MG63 (cell line): ENCODE data around the gene RAB26. TPM values are rescaled to one million over a fixed set of nuclear protein-coding genes. Genes with fewer than 3 reads are reported as not detected.

ENCODE experiments used
- DNase-seq: peaks from one replicate; pipeline ENCODE4 v3.0.0-alpha.2; 2020
- H3K27me3 ChIP-seq: fragments of 250-450 bp; sonication (Bioruptor Pico); 2 replicates; pipeline ENCODE4 v1.5.1; 2020; ENCODE audit warnings: mild to moderate bottlenecking, moderate library complexity
- H3K36me3 ChIP-seq: fragments of 250-450 bp; sonication (Bioruptor Pico); 2 replicates; pipeline ENCODE4 v1.5.1; 2020; ENCODE audit warnings: mild to moderate bottlenecking, moderate library complexity
- H3K4me3 ChIP-seq: fragments of 250-450 bp; sonication (Bioruptor Pico); 2 replicates; pipeline ENCODE4 v1.5.1; 2020; ENCODE audit warnings: mild to moderate bottlenecking, moderate library complexity
- H3K9me3 ChIP-seq: fragments of 250-450 bp; sonication (Bioruptor Pico); 2 replicates; pipeline ENCODE4 v1.5.1; 2020; ENCODE audit warnings: mild to moderate bottlenecking, moderate library complexity
- total RNA-seq: library from RNA; depleted of rRNA; stranded (reverse); fragments of >200 nt; shearing (Covaris generic); gene quantifications from 2 replicates; pipeline ENCODE4 v1.2.3, GENCODE V29; 2014; ENCODE audit warnings: low replicate concordance

Gene RAB26
- total RNA-seq, 1 experiment from 2014 or later = not detected

GRCh38 chr16:2179107-2179501 is 30.7 kb downstream of the RAB26 start:
- no peak for DNase-seq
- Histone ChIP-seq H3K4me3 (no peak overlapping the region), H3K36me3 (peaks cover 40% of the 10 kb centered on the region), H3K27me3 (no peaks in the 10 kb centered on the region), H3K9me3 (no peaks in the 10 kb centered on the region)

- DNase-seq = no peak
- Histone ChIP-seq H3K36me3 (peaks cover 35% of the 10 kb centered on the region), H3K4me3 (no peak overlapping the region), H3K9me3 (no peaks in the 10 kb centered on the region), H3K27me3 (no peaks in the 10 kb centered on the region)
Observed at GRCh38 chr16:2179576-2179975, 31.2 kb downstream of the RAB26 start.

GRCh38 chr16:2180461-2180860 is 32.0 kb downstream of the RAB26 start:
- Histone ChIP-seq H3K27me3 (no peaks in the 10 kb centered on the region), H3K4me3 (no peak overlapping the region), H3K9me3 (no peaks in the 10 kb centered on the region), H3K36me3 (peaks cover 26% of the 10 kb centered on the region)
- no peak for DNase-seq

GRCh38 chr16:2180962-2181923 is 32.8 kb downstream of the RAB26 start:
- peaks cover 19% of the 10 kb centered on the region for H3K36me3 ChIP-seq
- DNase-seq = no peak
- no peak overlapping the region for H3K4me3 ChIP-seq
- H3K27me3 ChIP-seq = no peaks in the 10 kb centered on the region
- H3K9me3 ChIP-seq = no peaks in the 10 kb centered on the region

- H3K4me3 ChIP-seq = no peak overlapping the region
- no peak for DNase-seq
- no peaks in the 10 kb centered on the region for H3K27me3 ChIP-seq
- H3K9me3 ChIP-seq = no peaks in the 10 kb centered on the region
- peaks cover 16% of the 10 kb centered on the region for H3K36me3 ChIP-seq
Observed at GRCh38 chr16:2181952-2182351, 33.5 kb downstream of the RAB26 start.

- H3K36me3 ChIP-seq = peaks cover 8% of the 10 kb centered on the region; the same call in 1 of the 2 replicates
- H3K9me3 ChIP-seq = no peaks in the 10 kb centered on the region
- H3K4me3 ChIP-seq = no peak overlapping the region
- DNase-seq = no peak
- no peaks in the 10 kb centered on the region for H3K27me3 ChIP-seq
Observed at GRCh38 chr16:2183671-2184070, 35.2 kb downstream of the RAB26 start.

- Histone ChIP-seq H3K4me3 (no peak overlapping the region), H3K9me3 (no peaks in the 10 kb centered on the region), H3K36me3 (peaks cover 8% of the 10 kb centered on the region; the same call in 1 of the 2 replicates), H3K27me3 (no peaks in the 10 kb centered on the region)
- no peak for DNase-seq
Observed at GRCh38 chr16:2184346-2184745, 35.9 kb downstream of the RAB26 start.

GRCh38 chr16:2184962-2185361 is 36.5 kb downstream of the RAB26 start:
- Histone ChIP-seq H3K27me3 (no peaks in the 10 kb centered on the region), H3K36me3 (peaks cover 8% of the 10 kb centered on the region; the same call in 1 of the 2 replicates), H3K9me3 (no peaks in the 10 kb centered on the region), H3K4me3 (no peak overlapping the region)
- DNase-seq = no peak

- H3K36me3 ChIP-seq = peaks cover 8% of the 10 kb centered on the region; the same call in 1 of the 2 replicates
- DNase-seq = no peak
Observed at GRCh38 chr16:2186064-2186463, 37.6 kb downstream of the RAB26 start.

GRCh38 chr16:2186505-2186904 is 38.1 kb downstream of the RAB26 start:
- Histone ChIP-seq H3K36me3 (peaks cover 8% of the 10 kb centered on the region; the same call in 1 of the 2 replicates), H3K4me3 (no peak overlapping the region), H3K9me3 (no peaks in the 10 kb centered on the region), H3K27me3 (no peaks in the 10 kb centered on the region)
- no peak for DNase-seq

More at GRCh38 chr16:2186064-2186463, 37.6 kb downstream of the RAB26 start:
- no peak overlapping the region for H3K4me3 ChIP-seq
- no peaks in the 10 kb centered on the region for H3K27me3 ChIP-seq
- no peaks in the 10 kb centered on the region for H3K9me3 ChIP-seq

GRCh38 chr16:2187212-2187611 is 38.8 kb downstream of the RAB26 start:
- Histone ChIP-seq H3K27me3 (no peaks in the 10 kb centered on the region), H3K4me3 (no peak overlapping the region), H3K36me3 (peaks cover 3% of the 10 kb centered on the region; the same call in 1 of the 2 replicates), H3K9me3 (no peaks in the 10 kb centered on the region)
- no peak for DNase-seq

- no peak for DNase-seq
- no peaks in the 10 kb centered on the region for H3K36me3 ChIP-seq
- no peaks in the 10 kb centered on the region for H3K9me3 ChIP-seq
- H3K27me3 ChIP-seq = no peaks in the 10 kb centered on the region
- H3K4me3 ChIP-seq = no peak overlapping the region
Observed at GRCh38 chr16:2188395-2188794, 40.0 kb downstream of the RAB26 start.

GRCh38 chr16:2189252-2189893 is 40.9 kb downstream of the RAB26 start:
- Histone ChIP-seq H3K27me3 (no peaks in the 10 kb centered on the region), H3K36me3 (no peaks in the 10 kb centered on the region), H3K4me3 (no peak overlapping the region), H3K9me3 (no peaks in the 10 kb centered on the region)
- DNase-seq = no peak

- Histone ChIP-seq H3K4me3 (no peak overlapping the region), H3K9me3 (no peaks in the 10 kb centered on the region), H3K27me3 (no peaks in the 10 kb centered on the region; the same call in 1 of the 2 replicates), H3K36me3 (no peaks in the 10 kb centered on the region)
- DNase-seq = no peak
Observed at GRCh38 chr16:2190002-2190658, 41.7 kb downstream of the RAB26 start.

GRCh38 chr16:2190659-2191445 is 42.4 kb downstream of the RAB26 start:
- no peaks in the 10 kb centered on the region for H3K9me3 ChIP-seq
- H3K4me3 ChIP-seq = no peak overlapping the region
- DNase-seq = no peak
- no peaks in the 10 kb centered on the region for H3K36me3 ChIP-seq
- H3K27me3 ChIP-seq = peaks cover 5% of the 10 kb centered on the region

GRCh38 chr16:2191446-2191706 is 43.0 kb downstream of the RAB26 start:
- Histone ChIP-seq H3K9me3 (no peaks in the 10 kb centered on the region), H3K4me3 (no peak overlapping the region), H3K36me3 (no peaks in the 10 kb centered on the region), H3K27me3 (peaks cover 5% of the 10 kb centered on the region)
- DNase-seq = no peak
